K562 (cell line): Measurements from ENCODE around the gene SRGN. TPM values are rescaled to one million over a fixed set of nuclear protein-coding genes. Genes with fewer than 3 reads are reported as not detected.
A peak's percentile ranks its signal among the peaks of the same experiment; 100 is the strongest.

ENCODE experiments used
- CEBPB ChIP-seq: fragments of 450-650 bp; IDR thresholded peaks from 2 replicates; pipeline ENCODE4 v1.6.1; 2016; ENCODE audit warnings: missing genetic modification characterization, missing compliant biosample characterization
- CGGBP1 ChIP-seq: fragments of 250-450 bp; sonication (Bioruptor Pico); IDR thresholded peaks from 2 replicates; pipeline ENCODE4 v1.9.0; 2021; ENCODE audit warnings: mild to moderate bottlenecking
- ESRRA ChIP-seq: fragments of 450-650 bp; IDR thresholded peaks from 2 replicates; pipeline ENCODE4 v1.6.1; 2014; ENCODE audit warnings: low read depth, mild to moderate bottlenecking, moderate library complexity, borderline replicate concordance
- HNRNPLL ChIP-seq: fragments of 200-400 bp; formaldehyde crosslinking; IDR thresholded peaks from 2 replicates; pipeline ENCODE4 v1.6.1; 2017; ENCODE audit warnings: low read length, low read depth, mild to moderate bottlenecking; ENCODE audit not compliant: poor library complexity, severe bottlenecking
- ILF3 ChIP-seq: fragments of 450-650 bp; IDR thresholded peaks from 2 replicates; pipeline ENCODE4 v1.6.1; 2018; ENCODE audit warnings: antibody characterized with exemption, mild to moderate bottlenecking, moderate library complexity, borderline replicate concordance
- KLF6 ChIP-seq: fragments of 250-450 bp; sonication (Bioruptor Pico); IDR thresholded peaks from 2 replicates; pipeline ENCODE4 v1.4.0; 2020; ENCODE audit warnings: mild to moderate bottlenecking, moderate library complexity, borderline replicate concordance
- MCM3 ChIP-seq: fragments of 450-650 bp; IDR thresholded peaks from 2 replicates; pipeline ENCODE4 v1.6.1; 2016
- MYC ChIP-seq, 2 experiments: fragments of 250-450 bp in 1 of 2; sonication (Bioruptor Pico) in 1 of 2; IDR thresholded peaks; 2 replicates each; pipeline versions ENCODE4 v1.5.1 to v1.6.1; 2012 to 2021; ENCODE audit warnings: low read depth in 2 of 2, borderline replicate concordance in 1 of 2, improper control_type of control experiment in 1 of 2, low read length in 1 of 2, mild to moderate bottlenecking in 1 of 2, moderate library complexity in 1 of 2
- NR2F6 ChIP-seq: fragments of 450-650 bp; formaldehyde crosslinking; IDR thresholded peaks from 2 replicates; pipeline ENCODE4 v1.4.0; 2020; ENCODE audit warnings: mild to moderate bottlenecking
- POLR2G ChIP-seq: fragments of 200-400 bp; formaldehyde crosslinking; IDR thresholded peaks from 2 replicates; pipeline ENCODE4 v1.6.1; 2017; ENCODE audit warnings: low read depth, mild to moderate bottlenecking, antibody characterized with exemption, low read length, moderate library complexity
- PTRF ChIP-seq: fragments of 450-650 bp; IDR thresholded peaks from 2 replicates; pipeline ENCODE4 v1.6.1; 2016; ENCODE audit warnings: mild to moderate bottlenecking, missing genetic modification characterization, missing compliant biosample characterization
- PTTG1 ChIP-seq: fragments of 450-650 bp; IDR thresholded peaks from 2 replicates; pipeline ENCODE4 v1.6.1; 2016; ENCODE audit warnings: low read depth, mild to moderate bottlenecking, missing genetic modification characterization, missing compliant biosample characterization
- RBM39 ChIP-seq: fragments of 200-400 bp; formaldehyde crosslinking; optimal IDR thresholded peaks from 2 replicates; pipeline ENCODE3; 2018; ENCODE audit warnings: low read depth, low read length
- SMAD4 ChIP-seq: fragments of 250-450 bp; sonication (Bioruptor Pico); conservative IDR thresholded peaks from 2 replicates; pipeline ENCODE4 v1.8.0; 2021; ENCODE audit warnings: inconsistent platforms, mild to moderate bottlenecking, moderate library complexity
- SMARCE1 ChIP-seq: fragments of 450-650 bp; IDR thresholded peaks from 2 replicates; pipeline ENCODE4 v1.7.1; 2016; ENCODE audit warnings: mild to moderate bottlenecking
- STAT5B ChIP-seq: fragments of 250-450 bp; sonication (Bioruptor Pico); IDR thresholded peaks from 2 replicates; pipeline ENCODE4 v1.8.0; 2021; ENCODE audit warnings: mild to moderate bottlenecking, inconsistent platforms
- ZBTB26 ChIP-seq: fragments of 450-650 bp; formaldehyde crosslinking; IDR thresholded peaks from 2 replicates; pipeline ENCODE4 v1.4.0; 2022; ENCODE audit warnings: missing genetic modification characterization
- ZBTB43 ChIP-seq: sonication (generic); formaldehyde crosslinking; IDR thresholded peaks from 2 replicates; pipeline ENCODE4 v1.8.0; 2023; ENCODE audit warnings: mild to moderate bottlenecking, missing genetic modification reagents
- ZNF41 ChIP-seq: fragments of 250-450 bp; sonication (Bioruptor Pico); conservative IDR thresholded peaks from 2 replicates; pipeline ENCODE4 v1.4.0; 2020; ENCODE audit warnings: mild to moderate bottlenecking
- ZNF589 ChIP-seq: fragments of 200-800 bp; sonication (Bioruptor generic); IDR thresholded peaks from 2 replicates; pipeline ENCODE4 v1.6.1; 2016; ENCODE audit warnings: low read depth, missing genetic modification characterization, missing compliant biosample characterization
- ZNF639 ChIP-seq, 2 experiments: fragments of 200-800 bp in 1 of 2; sonication (Bioruptor generic) in 1 of 2; sonication (generic) in 1 of 2; formaldehyde crosslinking in 1 of 2; IDR thresholded peaks in 1 of 2; conservative IDR thresholded peaks in 1 of 2; 2 replicates each; pipeline versions ENCODE4 v1.5.0 to v1.6.1; 2016 to 2020; ENCODE audit warnings: missing compliant biosample characterization in 1 of 2, missing genetic modification characterization in 1 of 2, missing genetic modification reagents in 1 of 2
- polyA plus RNA-seq, 8 experiments: library from polyadenylated mRNA; depleted of rRNA in 4 of 8; stranded (reverse) in 5 of 8; unstranded in 3 of 8; fragments of >200 nt; fragmentation: Nextera tagmentation in 2 of 8; fragmentation: Illumina TruSeq in 1 of 8; extraction: Ambion mirVana in 2 of 8; extraction: Trizol in 1 of 8; gene quantifications; 2 replicates each; pipeline versions ENCODE4 v1.2.1 to v1.2.3, GENCODE V29; 2011 to 2014; ENCODE audit warnings: inconsistent platforms in 1 of 8, missing spikeins in 1 of 8
- total RNA-seq, 7 experiments: library from RNA; depleted of rRNA in 6 of 7; stranded (reverse); fragments of >200 nt in 6 of 7; fragmentation: Illumina TruSeq in 2 of 7; extraction: Trizol in 2 of 7; gene quantifications; 2 replicates each; pipeline versions ENCODE4 v1.2.1 to v1.2.3, GENCODE V29; 2011 to 2021; ENCODE audit warnings: low replicate concordance in 1 of 7

SRGN gene
- total and polyA plus RNA-seq, 9 of the 15 experiments (the other 6 are each of a cell fraction or from before 2014, with no cell fraction given): 136 to 304 (median 180) TPM

GRCh38 chr10:69061305-69062161, 26.4 kb upstream of the SRGN start (continued):
- peak in 1 of 2 experiments; percentile 80; a peak in 2 of 4 replicates for TF ChIP-seq ZNF639 (CRISPR knock-in tag; conservative IDR thresholded peaks at IDR 0.05 in 1 of 2, IDR thresholded peaks at IDR 0.05 in 1 of 2)
- TF ChIP-seq HNRNPLL: no peak
- peak; percentile 76 for TF ChIP-seq SMARCE1
- TF ChIP-seq MCM3: no peak
- peak; percentile 66 for TF ChIP-seq SMAD4 (CRISPR knock-in tag)
- no peak for TF ChIP-seq CGGBP1 (CRISPR knock-in tag)
- TF ChIP-seq PTRF (tag): peak; percentile 57; the same call in 1 of the 2 replicates
- no peak for TF ChIP-seq NR2F6 (CRISPR knock-in tag)
- TF ChIP-seq ZNF589 (CRISPR knock-in tag): peak; percentile 84; the same call in 1 of the 2 replicates
- TF ChIP-seq STAT5B (CRISPR knock-in tag): no peak
- peak; percentile 99 for TF ChIP-seq CEBPB (tag)
- no peak for TF ChIP-seq ZBTB43 (CRISPR knock-in tag)
- TF ChIP-seq MYC (IDR thresholded peaks at IDR 0.05; ENCODE audit: low read depth, low read length): peak; percentile 58; the same call in 1 of the 2 replicates
- TF ChIP-seq MYC (CRISPR knock-in tag; IDR thresholded peaks at IDR 0.05; ENCODE audit: borderline replicate concordance, low read depth): no peak
- peak; percentile 93 for TF ChIP-seq ESRRA
- 0 out of 2 replicates have a peak, but pooled peaks have one; percentile 52 for TF ChIP-seq ZNF41 (CRISPR knock-in tag)
- peak; percentile 45; the same call in 1 of the 2 replicates for TF ChIP-seq POLR2G
- TF ChIP-seq ILF3: no peak
- no peak for TF ChIP-seq ZBTB26 (CRISPR knock-in tag)
- TF ChIP-seq KLF6 (CRISPR knock-in tag): peak; percentile 53; the same call in 1 of the 2 replicates
- no peak for TF ChIP-seq RBM39
- no peak for TF ChIP-seq PTTG1
